HepG2 (cell line): ENCODE measurements around the gene TRIM7. TPM values are rescaled to one million over a fixed set of nuclear protein-coding genes. Genes with fewer than 3 reads are reported as not detected.

ENCODE experiments used
- EED ChIP-seq: sonication (generic); formaldehyde crosslinking; IDR thresholded peaks from 2 replicates; pipeline ENCODE4 v1.5.0; 2020; ENCODE audit warnings: mild to moderate bottlenecking, missing genetic modification reagents
- ETV5 ChIP-seq: IDR thresholded peaks from 2 replicates; pipeline ENCODE4 v1.6.1; 2018; ENCODE audit warnings: missing biosample characterization, missing genetic modification reagents, inconsistent platforms, borderline replicate concordance
- HNF4A ChIP-seq: sonication (generic); formaldehyde crosslinking; IDR thresholded peaks from 2 replicates; pipeline ENCODE4 v1.4.0; 2020; ENCODE audit warnings: missing genetic modification reagents
- KDM2A ChIP-seq: sonication (generic); formaldehyde crosslinking; IDR thresholded peaks from 2 replicates; pipeline ENCODE4 v1.4.0; 2020; ENCODE audit warnings: low read depth, missing genetic modification reagents, borderline replicate concordance
- RBAK ChIP-seq: sonication (generic); formaldehyde crosslinking; IDR thresholded peaks from 2 replicates; pipeline ENCODE4 v1.5.1; 2020; ENCODE audit warnings: mild to moderate bottlenecking, missing genetic modification reagents
- RELA ChIP-seq: sonication (generic); formaldehyde crosslinking; IDR thresholded peaks from 2 replicates; pipeline ENCODE4 v1.4.0; 2020; ENCODE audit warnings: missing genetic modification reagents
- TBP ChIP-seq: sonication (generic); formaldehyde crosslinking; IDR thresholded peaks from 2 replicates; pipeline ENCODE4 v1.5.0; 2020; ENCODE audit warnings: missing genetic modification reagents
- TBX3 ChIP-seq: fragments of 450-650 bp; IDR thresholded peaks from 2 replicates; pipeline ENCODE4 v1.6.1; 2017; ENCODE audit warnings: antibody characterized with exemption, mild to moderate bottlenecking, inconsistent platforms, borderline replicate concordance
- TGIF2 ChIP-seq: IDR thresholded peaks from 2 replicates; pipeline ENCODE4 v1.6.1; 2016; ENCODE audit warnings: control low read depth, missing compliant biosample characterization
- ZNF124 ChIP-seq: sonication (generic); formaldehyde crosslinking; IDR thresholded peaks from 2 replicates; pipeline ENCODE4 v1.4.0; 2020; ENCODE audit warnings: missing genetic modification reagents
- ZNF207 ChIP-seq: fragments of 450-650 bp; IDR thresholded peaks from 2 replicates; pipeline ENCODE4 v1.6.1; 2016; ENCODE audit warnings: antibody characterized with exemption, borderline replicate concordance
- ZNF326 ChIP-seq: sonication (generic); formaldehyde crosslinking; IDR thresholded peaks from 2 replicates; pipeline ENCODE4 v1.4.0; 2020; ENCODE audit warnings: missing genetic modification reagents, borderline replicate concordance
- ZNF773 ChIP-seq: sonication (generic); formaldehyde crosslinking; IDR thresholded peaks from 2 replicates; pipeline ENCODE4 v1.4.0; 2020; ENCODE audit warnings: missing genetic modification reagents, borderline replicate concordance
- polyA plus RNA-seq, 8 experiments: library from polyadenylated mRNA; depleted of rRNA in 3 of 8; stranded (reverse) in 7 of 8; unstranded in 1 of 8; fragments of >200 nt; fragmentation: Illumina TruSeq in 4 of 8; extraction: Trizol in 4 of 8; gene quantifications; 2 replicates each; pipeline versions ENCODE4 v1.2.1 to v1.2.3, GENCODE V29; 2011 to 2016; ENCODE audit warnings: low read depth in 4 of 8, missing spikeins in 1 of 8, mixed read lengths in 1 of 8; ENCODE audit not compliant: insufficient read depth in 1 of 8
- total RNA-seq, 5 experiments: library from RNA; depleted of rRNA; stranded (reverse); fragments of >200 nt; fragmentation: Illumina TruSeq; extraction: Trizol; gene quantifications; 2 replicates each; pipeline ENCODE4 v1.2.3, GENCODE V29; 2016; ENCODE audit warnings: low read depth in 1 of 5
- TF ChIP-seq, protein P1 (sequence below): sonication (generic); formaldehyde crosslinking; IDR thresholded peaks from 2 replicates; pipeline ENCODE4 v1.4.0; 2020; ENCODE audit warnings: missing genetic modification reagents, low read depth, mild to moderate bottlenecking, borderline replicate concordance
- TF ChIP-seq, protein P2 (sequence below): sonication (generic); formaldehyde crosslinking; IDR thresholded peaks from 2 replicates; pipeline ENCODE4 v1.4.0; 2020; ENCODE audit warnings: missing genetic modification reagents
- TF ChIP-seq, protein P3 (sequence below): sonication (generic); formaldehyde crosslinking; IDR thresholded peaks from 2 replicates; pipeline ENCODE4 v1.4.0; 2020; ENCODE audit warnings: missing genetic modification reagents
- TF ChIP-seq, protein P4 (sequence below): sonication (generic); formaldehyde crosslinking; IDR thresholded peaks from 2 replicates; pipeline ENCODE4 v1.4.0; 2020; ENCODE audit warnings: mild to moderate bottlenecking, missing genetic modification reagents
- TF ChIP-seq, protein P5 (sequence below), 2 experiments: sonication (generic) in 1 of 2; formaldehyde crosslinking in 1 of 2; IDR thresholded peaks; 2 replicates each; pipeline versions ENCODE4 v1.6.1 to v1.9.0; 2014 to 2022; ENCODE audit warnings: antibody characterized with exemption in 1 of 2, borderline replicate concordance in 1 of 2, inconsistent platforms in 1 of 2, low read depth in 1 of 2, missing genetic modification reagents in 1 of 2
- TF ChIP-seq, protein P6 (sequence below): sonication (generic); formaldehyde crosslinking; conservative IDR thresholded peaks from 2 replicates; pipeline ENCODE4 v1.8.1; 2023; ENCODE audit warnings: missing genetic modification reagents

The TRIM7 gene
- total and polyA plus RNA-seq, 2 of the 13 experiments (the other 11 are each of a cell fraction or from before 2014, with no cell fraction given), result 0.13 TPM; not detected in 1

DNA sequence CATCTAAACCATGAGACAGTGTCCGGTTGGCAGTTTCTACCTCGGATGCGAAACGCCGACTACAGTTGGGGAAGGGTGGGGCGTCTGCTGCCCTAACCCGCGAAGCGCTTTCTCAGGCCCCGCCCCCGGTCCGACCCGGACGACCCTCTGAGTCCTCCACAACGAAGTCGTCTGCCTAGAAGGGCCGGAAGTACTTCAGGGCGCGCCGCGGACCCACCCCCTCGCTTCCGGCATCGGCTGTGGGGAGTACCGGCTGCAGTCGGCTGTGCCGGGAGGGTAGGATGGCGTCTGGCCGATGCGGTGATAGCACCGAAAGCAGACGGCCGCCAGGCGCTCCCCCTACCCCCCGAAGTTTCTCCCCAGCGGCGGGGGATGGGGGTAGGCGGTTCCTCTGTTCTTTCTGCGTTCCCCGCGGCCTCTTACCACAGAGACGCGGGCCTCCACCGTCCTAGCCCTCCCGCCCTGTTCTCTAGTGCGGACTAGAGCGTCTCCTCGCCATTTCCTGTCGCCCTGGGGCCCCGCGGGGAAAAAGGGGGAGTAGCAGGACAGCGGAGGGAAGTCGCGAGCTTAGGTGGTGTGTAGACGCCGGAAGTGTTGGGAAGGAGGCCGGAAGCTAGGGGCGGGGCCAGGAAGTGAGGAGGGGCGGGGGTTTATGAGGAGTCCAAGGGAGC is 18.2 kb upstream of the TRIM7 start, which contains the start of gene TRIM41 (continued):
- TF ChIP-seq, protein P1, sequence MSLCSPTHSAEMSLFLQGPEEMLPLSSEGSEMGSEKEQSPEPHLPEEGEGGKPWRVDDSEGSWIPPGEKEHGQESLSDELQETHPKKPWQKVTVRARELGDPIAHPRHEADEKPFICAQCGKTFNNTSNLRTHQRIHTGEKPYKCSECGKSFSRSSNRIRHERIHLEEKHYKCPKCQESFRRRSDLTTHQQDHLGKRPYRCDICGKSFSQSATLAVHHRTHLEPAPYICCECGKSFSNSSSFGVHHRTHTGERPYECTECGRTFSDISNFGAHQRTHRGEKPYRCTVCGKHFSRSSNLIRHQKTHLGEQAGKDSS (CRISPR knock-in tag), result peak; percentile 80; the same call in 1 of the 2 replicates
- 0 out of 2 replicates have a peak, but pooled peaks have one; percentile 3 for TF ChIP-seq TBP (CRISPR knock-in tag)
- peak; percentile 66 for TF ChIP-seq TGIF2 (CRISPR knock-in tag)
- TF ChIP-seq ZNF207, result no peak
- 0 out of 2 replicates have a peak, but pooled peaks have one; percentile 63 for TF ChIP-seq ZNF773 (CRISPR knock-in tag)
- TF ChIP-seq, protein P2, sequence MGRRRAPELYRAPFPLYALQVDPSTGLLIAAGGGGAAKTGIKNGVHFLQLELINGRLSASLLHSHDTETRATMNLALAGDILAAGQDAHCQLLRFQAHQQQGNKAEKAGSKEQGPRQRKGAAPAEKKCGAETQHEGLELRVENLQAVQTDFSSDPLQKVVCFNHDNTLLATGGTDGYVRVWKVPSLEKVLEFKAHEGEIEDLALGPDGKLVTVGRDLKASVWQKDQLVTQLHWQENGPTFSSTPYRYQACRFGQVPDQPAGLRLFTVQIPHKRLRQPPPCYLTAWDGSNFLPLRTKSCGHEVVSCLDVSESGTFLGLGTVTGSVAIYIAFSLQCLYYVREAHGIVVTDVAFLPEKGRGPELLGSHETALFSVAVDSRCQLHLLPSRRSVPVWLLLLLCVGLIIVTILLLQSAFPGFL, result no peak
- TF ChIP-seq, protein P3, sequence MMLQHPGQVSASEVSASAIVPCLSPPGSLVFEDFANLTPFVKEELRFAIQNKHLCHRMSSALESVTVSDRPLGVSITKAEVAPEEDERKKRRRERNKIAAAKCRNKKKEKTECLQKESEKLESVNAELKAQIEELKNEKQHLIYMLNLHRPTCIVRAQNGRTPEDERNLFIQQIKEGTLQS (CRISPR knock-in tag), result no peak; the same call in 1 of the 2 replicates
- TF ChIP-seq ZNF124 (CRISPR knock-in tag), result no peak
- TF ChIP-seq EED (CRISPR knock-in tag), result no peak; the same call in 1 of the 2 replicates
- TF ChIP-seq, protein P4, sequence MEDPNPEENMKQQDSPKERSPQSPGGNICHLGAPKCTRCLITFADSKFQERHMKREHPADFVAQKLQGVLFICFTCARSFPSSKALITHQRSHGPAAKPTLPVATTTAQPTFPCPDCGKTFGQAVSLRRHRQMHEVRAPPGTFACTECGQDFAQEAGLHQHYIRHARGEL (CRISPR knock-in tag), result 0 out of 2 replicates have a peak, but pooled peaks have one; percentile 25
- peak; percentile 54; the same call in 1 of the 2 replicates for TF ChIP-seq TBX3
- no peak for TF ChIP-seq RBAK (CRISPR knock-in tag)
- no peak for TF ChIP-seq ZNF326
- peak; percentile 84 for TF ChIP-seq KDM2A
- TF ChIP-seq ETV5, result peak; percentile 78
- no peak for TF ChIP-seq RELA (CRISPR knock-in tag)
- TF ChIP-seq, protein P5, sequence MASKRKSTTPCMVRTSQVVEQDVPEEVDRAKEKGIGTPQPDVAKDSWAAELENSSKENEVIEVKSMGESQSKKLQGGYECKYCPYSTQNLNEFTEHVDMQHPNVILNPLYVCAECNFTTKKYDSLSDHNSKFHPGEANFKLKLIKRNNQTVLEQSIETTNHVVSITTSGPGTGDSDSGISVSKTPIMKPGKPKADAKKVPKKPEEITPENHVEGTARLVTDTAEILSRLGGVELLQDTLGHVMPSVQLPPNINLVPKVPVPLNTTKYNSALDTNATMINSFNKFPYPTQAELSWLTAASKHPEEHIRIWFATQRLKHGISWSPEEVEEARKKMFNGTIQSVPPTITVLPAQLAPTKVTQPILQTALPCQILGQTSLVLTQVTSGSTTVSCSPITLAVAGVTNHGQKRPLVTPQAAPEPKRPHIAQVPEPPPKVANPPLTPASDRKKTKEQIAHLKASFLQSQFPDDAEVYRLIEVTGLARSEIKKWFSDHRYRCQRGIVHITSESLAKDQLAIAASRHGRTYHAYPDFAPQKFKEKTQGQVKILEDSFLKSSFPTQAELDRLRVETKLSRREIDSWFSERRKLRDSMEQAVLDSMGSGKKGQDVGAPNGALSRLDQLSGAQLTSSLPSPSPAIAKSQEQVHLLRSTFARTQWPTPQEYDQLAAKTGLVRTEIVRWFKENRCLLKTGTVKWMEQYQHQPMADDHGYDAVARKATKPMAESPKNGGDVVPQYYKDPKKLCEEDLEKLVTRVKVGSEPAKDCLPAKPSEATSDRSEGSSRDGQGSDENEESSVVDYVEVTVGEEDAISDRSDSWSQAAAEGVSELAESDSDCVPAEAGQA (IDR thresholded peaks at IDR 0.05; ENCODE audit: low read depth), result peak; percentile 60
- TF ChIP-seq, protein P5 (CRISPR knock-in tag; IDR thresholded peaks at IDR 0.05; ENCODE audit: borderline replicate concordance), result no peak
- no peak for TF ChIP-seq HNF4A
- TF ChIP-seq, protein P6, sequence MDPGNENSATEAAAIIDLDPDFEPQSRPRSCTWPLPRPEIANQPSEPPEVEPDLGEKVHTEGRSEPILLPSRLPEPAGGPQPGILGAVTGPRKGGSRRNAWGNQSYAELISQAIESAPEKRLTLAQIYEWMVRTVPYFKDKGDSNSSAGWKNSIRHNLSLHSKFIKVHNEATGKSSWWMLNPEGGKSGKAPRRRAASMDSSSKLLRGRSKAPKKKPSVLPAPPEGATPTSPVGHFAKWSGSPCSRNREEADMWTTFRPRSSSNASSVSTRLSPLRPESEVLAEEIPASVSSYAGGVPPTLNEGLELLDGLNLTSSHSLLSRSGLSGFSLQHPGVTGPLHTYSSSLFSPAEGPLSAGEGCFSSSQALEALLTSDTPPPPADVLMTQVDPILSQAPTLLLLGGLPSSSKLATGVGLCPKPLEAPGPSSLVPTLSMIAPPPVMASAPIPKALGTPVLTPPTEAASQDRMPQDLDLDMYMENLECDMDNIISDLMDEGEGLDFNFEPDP (CRISPR knock-in tag), result no peak
